Osteocyte (in vitro differentiated cells): ENCODE data around the gene CAPN10. TPM values are rescaled to one million over a fixed set of nuclear protein-coding genes. Genes with fewer than 3 reads are reported as not detected.

ENCODE experiments used
- DNase-seq: peaks from one replicate; pipeline ENCODE4 v3.0.0; 2021; ENCODE audit warnings: mixed read lengths; ENCODE audit not compliant: unreplicated experiment; ENCODE audit errors: extremely low spot score
- H3K27ac Mint-ChIP-seq: one replicate; pipeline ENCODE4 v1.8.0; 2021; ENCODE audit warnings: mild to moderate bottlenecking, mixed read lengths; ENCODE audit not compliant: unreplicated experiment
- H3K27me3 Mint-ChIP-seq: one replicate; pipeline ENCODE4 v1.8.0; 2021; ENCODE audit warnings: mixed read lengths; ENCODE audit not compliant: unreplicated experiment
- H3K36me3 Mint-ChIP-seq: one replicate; pipeline ENCODE4 v1.8.0; 2021; ENCODE audit warnings: mixed read lengths; ENCODE audit not compliant: unreplicated experiment
- H3K4me1 Mint-ChIP-seq: one replicate; pipeline ENCODE4 v1.8.0; 2021; ENCODE audit warnings: mixed read lengths; ENCODE audit not compliant: unreplicated experiment
- H3K4me3 Mint-ChIP-seq: one replicate; pipeline ENCODE4 v1.8.0; 2021; ENCODE audit warnings: mild to moderate bottlenecking, moderate library complexity, mixed read lengths; ENCODE audit not compliant: unreplicated experiment
- H3K9me3 Mint-ChIP-seq: one replicate; pipeline ENCODE4 v1.8.0; 2021; ENCODE audit warnings: mixed read lengths; ENCODE audit not compliant: unreplicated experiment
- CTCF ChIP-seq: fragments of 200-600 bp; sonication (generic); IDR thresholded peaks from 2 replicates; pipeline ENCODE4 v1.5.0; 2021; ENCODE audit warnings: antibody characterized with exemption, mild to moderate bottlenecking, moderate library complexity
- total RNA-seq: library from RNA; stranded (reverse); gene quantifications from 2 replicates; pipeline ENCODE4 v1.2.1, GENCODE V29; 2021

CAPN10 gene
- total RNA-seq, 1 donor from 2014 or later: 37.7 TPM

- H3K27ac Mint-ChIP-seq: no peak overlapping the region
- no peak for TF ChIP-seq CTCF
- no peak for DNase-seq
- H3K36me3 Mint-ChIP-seq: no peaks in the 10 kb centered on the region
- peaks cover 18% of the 10 kb centered on the region for H3K4me1 Mint-ChIP-seq
- H3K27me3 Mint-ChIP-seq: no peaks in the 10 kb centered on the region
- no peaks in the 10 kb centered on the region for H3K9me3 Mint-ChIP-seq
- no peak overlapping the region for H3K4me3 Mint-ChIP-seq
Observed at GRCh38 chr2:240591784-240592183, 5.2 kb downstream of the CAPN10 start.

GRCh38 chr2:240593026-240593702 is 6.6 kb downstream of the CAPN10 start:
- TF ChIP-seq CTCF: no peak
- no peaks in the 10 kb centered on the region for H3K36me3 Mint-ChIP-seq
- H3K4me1 Mint-ChIP-seq: peaks cover 9% of the 10 kb centered on the region
- no peak for DNase-seq
- H3K4me3 Mint-ChIP-seq: no peak overlapping the region
- no peaks in the 10 kb centered on the region for H3K9me3 Mint-ChIP-seq
- no peak overlapping the region for H3K27ac Mint-ChIP-seq
- H3K27me3 Mint-ChIP-seq: no peaks in the 10 kb centered on the region

GRCh38 chr2:240593703-240594451 is 7.3 kb downstream of the CAPN10 start:
- DNase-seq: no peak
- Mint-ChIP-seq H3K4me1 (peaks cover 2% of the 10 kb centered on the region), H3K36me3 (no peaks in the 10 kb centered on the region)

GRCh38 chr2:240594511-240595380 is 8.2 kb downstream of the CAPN10 start:
- no peak for TF ChIP-seq CTCF
- H3K4me3 Mint-ChIP-seq: no peak overlapping the region
- H3K4me1 Mint-ChIP-seq: no peaks in the 10 kb centered on the region
- no peaks in the 10 kb centered on the region for H3K9me3 Mint-ChIP-seq
- no peak for DNase-seq
- H3K27ac Mint-ChIP-seq: no peak overlapping the region
- no peaks in the 10 kb centered on the region for H3K27me3 Mint-ChIP-seq
- no peaks in the 10 kb centered on the region for H3K36me3 Mint-ChIP-seq

More at GRCh38 chr2:240593703-240594451, 7.3 kb downstream of the CAPN10 start:
- no peak for TF ChIP-seq CTCF
- Mint-ChIP-seq H3K9me3 (no peaks in the 10 kb centered on the region), H3K27me3 (no peaks in the 10 kb centered on the region), H3K27ac (no peak overlapping the region), H3K4me3 (no peak overlapping the region)
